IgD-negative memory B cell (primary cell): ENCODE results near the gene LPP. TPM values are rescaled to one million over a fixed set of nuclear protein-coding genes. Genes with fewer than 3 reads are reported as not detected.
A peak's percentile ranks its signal among the peaks of the same experiment; 100 is the strongest.

Experiments
- H3K27ac Mint-ChIP-seq, 3 donors: one replicate each; pipeline ENCODE4 v1.8.0; 2020 to 2022; ENCODE audit warnings: mild to moderate bottlenecking in 3 of 3, mixed read lengths in 3 of 3, moderate library complexity in 1 of 3
- H3K27me3 Mint-ChIP-seq: one replicate; pipeline ENCODE4 v1.8.0; 2021; ENCODE audit warnings: mixed read lengths
- H3K36me3 Mint-ChIP-seq: one replicate; pipeline ENCODE4 v1.8.0; 2020; ENCODE audit warnings: mild to moderate bottlenecking, mixed read lengths
- H3K4me1 Mint-ChIP-seq, 3 donors: one replicate each; pipeline ENCODE4 v1.8.0; 2020 to 2022; ENCODE audit warnings: mixed read lengths in 3 of 3, mild to moderate bottlenecking in 1 of 3
- H3K4me3 Mint-ChIP-seq, 4 donors: one replicate each; pipeline ENCODE4 v1.8.0; 2020 to 2022; ENCODE audit warnings: mild to moderate bottlenecking in 4 of 4, mixed read lengths in 4 of 4, moderate library complexity in 3 of 4
- H3K9me3 Mint-ChIP-seq, 3 donors: one replicate each; pipeline ENCODE4 v1.8.0; 2020 to 2021; ENCODE audit warnings: mixed read lengths in 3 of 3, mild to moderate bottlenecking in 1 of 3
- polyA plus RNA-seq: library from polyadenylated mRNA; unstranded; fragments of 300-500 nt; fragmentation: Illumina TruSeq; gene quantifications from one replicate; pipeline ENCODE4 v1.2.3, GENCODE V29; 2021

LPP gene
- polyA plus RNA-seq, 1 donor from 2014 or later = 29.2 TPM

DNA sequence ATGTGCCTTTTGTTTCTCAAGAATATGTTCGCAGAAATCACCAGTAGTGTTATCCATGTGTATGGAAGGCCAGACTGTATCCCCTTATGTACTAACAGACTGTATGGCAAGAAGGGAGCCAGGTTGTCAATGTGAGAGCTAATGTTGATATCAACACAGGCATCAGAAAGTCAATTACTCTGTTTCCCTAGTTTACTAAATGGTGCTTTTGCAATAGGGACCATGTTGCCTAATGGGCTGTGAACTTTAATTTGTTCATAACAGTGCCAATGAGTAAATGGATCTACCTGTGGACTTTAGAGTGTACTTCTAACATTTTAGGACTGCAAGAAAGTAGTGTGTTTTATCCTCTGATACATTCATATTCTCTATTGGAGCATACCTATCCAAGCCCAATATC is 586.1 kb downstream of the LPP start:
- H3K9me3 Mint-ChIP-seq = no peaks in the 10 kb centered on the region
- H3K4me3 Mint-ChIP-seq = no peak overlapping the region
- H3K36me3 Mint-ChIP-seq = no peaks in the 10 kb centered on the region
- H3K27ac Mint-ChIP-seq = no peak overlapping the region
- peaks cover 0 to 2% (median 0%) of the 10 kb centered on the region in 3 donors for H3K4me1 Mint-ChIP-seq
- no peaks in the 10 kb centered on the region for H3K27me3 Mint-ChIP-seq

DNA sequence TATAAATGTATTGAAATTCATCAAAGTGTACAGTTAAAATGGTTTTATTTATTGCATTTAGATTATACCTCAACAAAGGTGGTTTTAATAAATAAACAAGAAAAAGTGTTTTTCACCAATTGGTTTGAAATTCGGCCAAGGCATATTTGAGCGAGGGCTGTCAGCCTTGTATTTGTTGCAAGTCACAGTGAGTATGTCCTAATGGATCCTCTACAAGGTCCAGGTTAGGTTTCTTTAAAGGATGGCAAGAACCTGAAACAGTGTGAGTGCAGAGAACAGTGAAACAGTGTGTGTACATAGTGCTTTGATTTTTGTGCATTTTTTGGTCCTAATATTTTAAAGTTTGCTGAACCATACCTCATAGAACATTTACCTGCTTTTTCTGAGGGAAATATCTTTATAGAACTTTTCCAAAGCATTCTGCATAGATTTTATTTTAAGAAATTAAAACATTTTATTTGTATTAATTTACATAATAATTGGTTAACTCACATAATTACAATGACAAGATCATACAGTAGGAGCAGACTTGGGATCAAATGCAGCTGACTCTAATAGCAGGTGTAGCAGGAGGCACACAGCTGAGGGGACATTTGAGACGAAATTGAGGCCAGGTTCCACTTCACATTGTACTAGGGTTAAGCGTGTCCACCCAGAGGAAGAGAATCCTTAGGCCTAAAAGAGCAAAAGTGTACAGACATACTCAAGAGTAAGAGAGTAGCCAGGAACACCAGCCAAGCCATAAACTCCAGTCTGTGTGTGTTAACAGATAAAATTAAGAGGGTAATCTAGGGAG is 589.0 kb downstream of the LPP start:
- H3K27me3 Mint-ChIP-seq = no peaks in the 10 kb centered on the region
- H3K9me3 Mint-ChIP-seq = no peaks in the 10 kb centered on the region
- no peak overlapping the region for H3K27ac Mint-ChIP-seq
- H3K4me1 Mint-ChIP-seq = peaks cover 0 to 3% (median 0%) of the 10 kb centered on the region in 3 donors
- H3K4me3 Mint-ChIP-seq = no peak overlapping the region
- no peaks in the 10 kb centered on the region for H3K36me3 Mint-ChIP-seq

GRCh38 chr3:188744166-188744565 is 590.2 kb downstream of the LPP start:
- H3K27me3 Mint-ChIP-seq = no peaks in the 10 kb centered on the region

DNA sequence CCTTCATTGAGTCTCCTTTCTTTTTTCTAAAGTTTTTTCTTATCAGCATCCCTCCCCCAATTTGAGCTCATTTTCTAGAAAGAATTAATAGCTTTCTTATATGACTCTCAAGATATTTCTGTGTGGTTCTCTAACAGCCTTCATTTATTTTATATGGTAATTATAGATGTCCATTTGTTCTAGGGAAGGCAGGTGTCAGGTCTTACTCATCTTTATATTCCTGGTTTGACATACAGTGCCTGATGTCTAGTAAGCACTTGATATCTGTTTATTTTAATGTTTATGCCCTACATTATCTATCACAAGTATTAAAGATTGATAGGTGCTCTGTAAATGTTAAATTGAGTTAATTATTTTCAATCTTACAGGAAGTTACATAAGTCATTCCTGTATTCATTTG is 591.1 kb downstream of the LPP start:
- Mint-ChIP-seq H3K4me3 (no peak overlapping the region), H3K27ac (no peak overlapping the region), H3K4me1 (peaks cover 0 to 3% (median 0%) of the 10 kb centered on the region in 3 donors), H3K27me3 (no peaks in the 10 kb centered on the region), H3K36me3 (no peaks in the 10 kb centered on the region), H3K9me3 (no peaks in the 10 kb centered on the region)

More at GRCh38 chr3:188744166-188744565, 590.2 kb downstream of the LPP start:
- Mint-ChIP-seq H3K9me3 (no peaks in the 10 kb centered on the region), H3K36me3 (no peaks in the 10 kb centered on the region), H3K4me3 (no peak overlapping the region), H3K4me1 (peaks cover 0 to 3% (median 0%) of the 10 kb centered on the region in 3 donors), H3K27ac (no peak overlapping the region)

DNA sequence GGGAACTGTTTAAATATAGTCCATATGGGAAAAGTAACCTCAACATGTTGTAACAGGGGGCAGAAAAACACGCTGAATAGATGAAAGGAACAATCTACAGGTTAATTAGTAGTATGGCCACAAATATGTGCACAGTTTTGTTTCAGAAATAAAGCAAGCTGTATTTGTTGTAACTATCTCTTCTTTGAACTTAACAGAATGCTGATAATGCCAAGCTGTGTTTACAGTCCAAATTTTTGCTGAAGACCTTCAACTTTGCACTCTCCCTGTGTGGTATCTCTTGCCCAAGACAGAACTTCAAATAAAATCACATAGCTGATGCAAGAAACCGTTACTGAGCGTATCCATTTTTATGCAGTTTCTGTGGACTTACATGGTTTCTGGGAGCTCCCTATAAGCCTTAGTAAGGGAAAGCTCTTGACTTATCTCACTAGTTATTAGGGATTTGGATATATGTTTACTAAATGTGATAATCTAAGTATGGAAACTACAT is 592.4 kb downstream of the LPP start:
- Mint-ChIP-seq H3K27me3 (no peaks in the 10 kb centered on the region), H3K27ac (no peak overlapping the region), H3K36me3 (no peaks in the 10 kb centered on the region), H3K9me3 (no peaks in the 10 kb centered on the region), H3K4me3 (no peak overlapping the region), H3K4me1 (peaks cover 0 to 3% (median 0%) of the 10 kb centered on the region in 3 donors)

DNA sequence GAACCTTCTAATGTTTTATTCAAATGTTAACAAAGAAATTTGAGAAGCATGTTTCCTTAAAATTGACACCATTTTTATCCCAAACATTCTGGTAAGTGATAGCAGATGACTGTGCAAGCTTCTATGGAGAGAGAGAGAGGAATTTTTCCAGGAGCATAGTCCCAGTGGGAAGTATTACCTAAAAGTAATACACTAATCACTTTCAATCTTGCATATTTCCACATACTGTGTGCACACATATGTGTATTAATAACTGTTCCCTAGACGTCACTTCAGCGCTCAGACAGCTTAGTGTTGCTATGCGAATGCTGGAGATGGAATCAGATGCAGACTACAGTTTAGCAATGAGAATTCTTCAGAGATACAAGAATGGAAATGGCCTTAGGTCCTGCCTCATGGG is 593.5 kb downstream of the LPP start:
- Mint-ChIP-seq H3K36me3 (no peaks in the 10 kb centered on the region), H3K27me3 (no peaks in the 10 kb centered on the region), H3K27ac (no peak overlapping the region)

GRCh38 chr3:188749010-188749617 is 595.2 kb downstream of the LPP start:
- Mint-ChIP-seq H3K27ac (peak overlapping the region in 1 of 3 donors; percentile 7), H3K27me3 (no peaks in the 10 kb centered on the region), H3K4me3 (no peak overlapping the region), H3K36me3 (no peaks in the 10 kb centered on the region), H3K4me1 (peaks cover 21 to 25% (median 22%) of the 10 kb centered on the region in 3 donors), H3K9me3 (no peaks in the 10 kb centered on the region)

More for the DNA sequence above, 593.5 kb downstream of the LPP start:
- H3K9me3 Mint-ChIP-seq = no peaks in the 10 kb centered on the region
- H3K4me1 Mint-ChIP-seq = peaks cover 4 to 10% (median 7%) of the 10 kb centered on the region in 3 donors
- H3K4me3 Mint-ChIP-seq = no peak overlapping the region

- Mint-ChIP-seq H3K9me3 (no peaks in the 10 kb centered on the region), H3K36me3 (no peaks in the 10 kb centered on the region), H3K27me3 (no peaks in the 10 kb centered on the region), H3K4me3 (no peak overlapping the region), H3K27ac (no peak overlapping the region), H3K4me1 (peaks cover 28 to 31% (median 29%) of the 10 kb centered on the region in 3 donors)
Observed at GRCh38 chr3:188749830-188750229, 595.9 kb downstream of the LPP start.

- H3K4me3 Mint-ChIP-seq = no peak overlapping the region
- H3K27me3 Mint-ChIP-seq = no peaks in the 10 kb centered on the region
- H3K36me3 Mint-ChIP-seq = no peaks in the 10 kb centered on the region
- H3K9me3 Mint-ChIP-seq = no peaks in the 10 kb centered on the region
- H3K27ac Mint-ChIP-seq = no peak overlapping the region
- peaks cover 30 to 32% (median 32%) of the 10 kb centered on the region in 3 donors for H3K4me1 Mint-ChIP-seq
Observed at GRCh38 chr3:188750617-188751016, 596.7 kb downstream of the LPP start.

DNA sequence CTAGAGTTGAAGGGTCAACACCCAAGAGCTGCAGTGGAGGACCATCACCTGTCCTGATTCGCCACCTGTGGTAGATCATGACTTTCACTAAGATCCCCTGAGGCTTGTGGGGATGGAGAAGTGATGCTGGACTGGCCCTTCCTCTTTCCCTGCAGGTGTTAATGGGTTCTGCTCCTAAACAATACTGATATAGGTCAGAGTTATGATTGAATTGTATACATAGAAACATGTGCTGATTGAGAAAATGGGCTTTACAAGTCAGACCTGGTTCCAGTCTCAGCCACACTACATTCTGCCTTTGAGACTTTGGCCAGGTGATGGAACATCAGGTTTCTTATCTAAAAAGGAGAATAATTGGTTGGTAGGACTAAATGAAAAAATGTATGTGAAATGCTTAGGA is 598.9 kb downstream of the LPP start:
- Mint-ChIP-seq H3K27ac (no peak overlapping the region), H3K4me3 (peak overlapping the region in 3 of 4 donors; percentile 44 to 82 (median 54)), H3K4me1 (peaks cover 39 to 45% (median 40%) of the 10 kb centered on the region in 3 donors), H3K27me3 (peaks cover 3% of the 10 kb centered on the region), H3K36me3 (no peaks in the 10 kb centered on the region), H3K9me3 (no peaks in the 10 kb centered on the region)

GRCh38 chr3:188754267-188754666 is 600.3 kb downstream of the LPP start:
- Mint-ChIP-seq H3K4me1 (peaks cover 39 to 45% (median 40%) of the 10 kb centered on the region in 3 donors), H3K9me3 (no peaks in the 10 kb centered on the region), H3K4me3 (peak overlapping the region in 2 of 4 donors; percentile 7 to 72)

DNA sequence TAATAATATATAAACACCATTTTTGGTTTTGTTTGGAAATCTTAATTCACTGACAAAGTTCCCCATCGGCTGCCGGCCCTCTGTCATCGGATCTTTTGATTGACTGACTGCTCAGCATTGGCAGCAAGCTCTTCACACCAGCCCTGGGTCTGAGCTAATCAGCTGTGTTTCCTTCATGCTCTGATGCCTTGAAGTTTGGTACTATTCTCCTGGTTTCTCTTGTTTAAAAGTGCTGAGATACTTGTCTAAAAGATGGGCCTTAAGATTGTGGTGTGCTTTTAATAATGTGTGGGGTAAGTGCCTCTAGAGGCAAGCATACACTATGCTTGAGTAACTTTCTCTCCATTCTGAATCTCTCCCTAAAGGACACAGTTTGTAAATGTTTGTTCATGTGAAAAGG is 602.3 kb downstream of the LPP start:
- H3K4me3 Mint-ChIP-seq = peak overlapping the region in 1 of 4 donors; percentile 70
- no peaks in the 10 kb centered on the region for H3K36me3 Mint-ChIP-seq
- peaks cover 3% of the 10 kb centered on the region for H3K27me3 Mint-ChIP-seq
- H3K4me1 Mint-ChIP-seq = peaks cover 39 to 45% (median 40%) of the 10 kb centered on the region in 3 donors
- no peaks in the 10 kb centered on the region for H3K9me3 Mint-ChIP-seq
- H3K27ac Mint-ChIP-seq = peak overlapping the region in 1 of 3 donors; percentile 6

More at GRCh38 chr3:188754267-188754666, 600.3 kb downstream of the LPP start:
- Mint-ChIP-seq H3K27me3 (peaks cover 3% of the 10 kb centered on the region), H3K36me3 (no peaks in the 10 kb centered on the region), H3K27ac (no peak overlapping the region)

DNA sequence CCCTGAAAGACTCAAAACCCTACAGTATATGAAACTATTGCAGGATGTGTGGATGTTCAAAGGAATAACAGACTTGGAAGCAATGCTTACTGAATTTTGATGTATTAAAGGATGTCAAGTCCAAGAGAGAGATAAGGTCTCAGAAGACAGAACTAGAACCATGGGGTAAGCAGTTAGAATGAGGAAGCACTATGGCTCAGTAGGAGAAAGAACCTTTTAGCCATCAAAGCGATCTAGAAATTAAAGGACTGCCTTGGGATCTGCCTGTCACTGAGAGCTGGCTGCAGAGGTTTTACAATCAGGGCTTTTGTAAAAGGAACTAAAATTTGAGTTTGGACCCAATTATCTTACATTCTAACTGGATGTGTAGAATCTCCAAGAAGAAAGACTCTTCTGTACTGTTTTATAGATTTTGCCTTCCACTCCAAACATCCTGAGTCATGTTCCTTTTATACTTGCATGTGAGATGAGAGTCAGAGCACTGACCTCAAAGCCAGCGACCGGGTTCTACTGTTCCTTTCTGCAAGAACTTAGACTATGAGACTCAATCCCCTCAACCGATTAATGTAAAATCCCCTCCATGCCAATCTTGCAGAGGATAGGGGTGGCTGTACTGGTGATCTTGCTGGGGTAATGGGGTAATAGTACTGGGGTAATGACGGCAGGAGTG is 605.5 kb downstream of the LPP start:
- Mint-ChIP-seq H3K9me3 (no peaks in the 10 kb centered on the region), H3K4me1 (peaks cover 13 to 20% (median 16%) of the 10 kb centered on the region in 3 donors), H3K27me3 (peaks cover 3% of the 10 kb centered on the region), H3K36me3 (peaks cover 5% of the 10 kb centered on the region), H3K4me3 (no peak overlapping the region), H3K27ac (no peak overlapping the region)

DNA sequence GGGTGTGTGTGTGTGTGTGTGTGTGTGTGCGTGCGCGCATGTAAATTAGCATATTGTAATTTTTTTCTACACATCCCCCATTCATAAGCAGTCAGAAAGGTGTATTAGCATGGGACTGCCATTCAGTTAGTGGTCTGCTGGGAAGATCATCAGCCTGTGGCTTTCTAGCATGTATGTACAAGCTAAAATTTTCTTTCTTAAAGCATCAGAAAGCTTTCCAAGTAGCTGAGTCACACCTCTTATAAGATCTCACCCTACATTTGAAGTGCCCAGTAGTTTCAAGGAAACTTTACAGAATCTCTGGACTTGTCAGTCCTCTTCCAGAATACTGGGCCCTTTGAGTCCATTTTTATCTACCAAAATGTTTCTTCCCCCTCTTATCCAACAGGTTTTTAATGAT is 606.5 kb downstream of the LPP start:
- Mint-ChIP-seq H3K4me3 (no peak overlapping the region), H3K27me3 (peaks cover 3% of the 10 kb centered on the region), H3K27ac (no peak overlapping the region), H3K36me3 (peaks cover 5% of the 10 kb centered on the region), H3K4me1 (peaks cover 7 to 14% (median 10%) of the 10 kb centered on the region in 3 donors), H3K9me3 (no peaks in the 10 kb centered on the region)

DNA sequence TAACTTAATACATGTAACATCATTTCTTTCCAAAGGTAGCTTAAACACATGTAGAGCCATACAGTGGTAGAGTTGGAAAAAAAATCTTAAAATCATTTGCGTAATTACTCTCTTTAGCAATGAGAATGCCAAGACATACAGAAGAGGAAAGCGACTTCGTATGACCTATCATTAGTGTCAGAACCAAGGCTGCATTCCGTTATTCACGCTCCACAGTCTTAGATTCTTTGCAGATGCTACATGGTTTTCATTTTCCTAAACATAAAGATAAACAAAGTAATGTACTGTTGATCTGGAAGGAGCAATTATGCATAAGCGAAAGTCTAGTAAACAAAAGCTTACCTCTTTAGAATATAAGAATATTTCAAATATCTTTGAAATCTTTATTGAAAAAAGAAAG is 607.5 kb downstream of the LPP start:
- H3K4me1 Mint-ChIP-seq = peaks cover 1 to 5% (median 4%) of the 10 kb centered on the region in 3 donors
- H3K27me3 Mint-ChIP-seq = peaks cover under 1% of the 10 kb centered on the region
- H3K36me3 Mint-ChIP-seq = peaks cover 5% of the 10 kb centered on the region
- no peak overlapping the region for H3K4me3 Mint-ChIP-seq
- H3K27ac Mint-ChIP-seq = no peak overlapping the region
- H3K9me3 Mint-ChIP-seq = no peaks in the 10 kb centered on the region
